Uterus (tissue), 2 donors: ENCODE results near the gene HDDC3.

ENCODE experiments used
- CTCF ChIP-seq, 4 experiments: fragments of 200-600 bp in 2 of 4; fragments of 450-650 bp in 2 of 4; sonication (generic) in 2 of 4; IDR thresholded peaks; one replicate each; pipeline ENCODE4 v1.5.1; 2016 to 2019; ENCODE audit warnings: antibody characterized with exemption in 4 of 4, mild to moderate bottlenecking in 2 of 4, moderate library complexity in 1 of 4
- POLR2A ChIP-seq, 2 donors: fragments of 450-650 bp; IDR thresholded peaks; one replicate each; pipeline ENCODE4 v1.6.1; 2016; ENCODE audit warnings: antibody characterized with exemption in 2 of 2, mild to moderate bottlenecking in 1 of 2, moderate library complexity in 1 of 2

- TF ChIP-seq CTCF (IDR thresholded peaks at IDR 0.05) = no peak
- TF ChIP-seq POLR2A (IDR thresholded peaks at IDR 0.05) = no peak
Observed at GRCh38 chr15:90941038-90941437, 8.7 kb upstream of the HDDC3 start.
